CD8-positive, alpha-beta memory T cell (primary cell): ENCODE measurements around the gene DNAH8. TPM values are rescaled to one million over a fixed set of nuclear protein-coding genes. Genes with fewer than 3 reads are reported as not detected.

Experiments used
- CTCF ChIA-PET: fragments of 350-600 bp; sonication (Branson Sonifier 250); formaldehyde crosslinking; loops from one replicate; lab custom pipeline; 2021; ENCODE audit warnings: antibody characterized with exemption; lab: Charles Lee
- POLR2A ChIA-PET: fragments of 350-600 bp; sonication (Branson Sonifier 250); formaldehyde crosslinking; loops from one replicate; lab custom pipeline; 2021; ENCODE audit warnings: antibody characterized with exemption; lab: Charles Lee
- DNase-seq, 5 donors: peaks; one replicate each; pipeline versions ENCODE4 v3.0.0 to v3.0.0-alpha.2; 2020 to 2022; ENCODE audit warnings: mixed read lengths in 1 of 5
- H3K27ac ChIP-seq: one replicate; pipeline ENCODE4 v1.7.0; 2013; ENCODE audit warnings: low read depth, mild to moderate bottlenecking, low read length, moderate library complexity
- H3K27me3 ChIP-seq: 2 replicates; pipeline ENCODE4 v1.7.0; 2013; ENCODE audit warnings: low read length, mild to moderate bottlenecking; ENCODE audit not compliant: insufficient read depth, poor library complexity, severe bottlenecking
- H3K36me3 ChIP-seq: 2 replicates; pipeline ENCODE4 v1.7.0; 2013; ENCODE audit warnings: mild to moderate bottlenecking, low read length, moderate library complexity; ENCODE audit not compliant: insufficient read depth
- H3K4me1 ChIP-seq: 2 replicates; pipeline ENCODE4 v1.7.0; 2013; ENCODE audit warnings: mild to moderate bottlenecking, low read length, moderate library complexity; ENCODE audit not compliant: insufficient read depth
- H3K4me3 ChIP-seq: 2 replicates; pipeline ENCODE4 v1.7.0; 2013; ENCODE audit warnings: mild to moderate bottlenecking, low read length
- H3K9me3 ChIP-seq: 2 replicates; pipeline ENCODE4 v1.7.0; 2013; ENCODE audit warnings: mild to moderate bottlenecking, low read length
- H3K27ac Mint-ChIP-seq, 8 donors: one replicate each; pipeline ENCODE4 v1.8.0; 2020 to 2021; ENCODE audit warnings: mixed read lengths in 8 of 8, mild to moderate bottlenecking in 6 of 8, inconsistent platforms in 3 of 8, moderate library complexity in 3 of 8
- H3K27me3 Mint-ChIP-seq, 2 donors: one replicate each; pipeline ENCODE4 v1.8.0; 2020 to 2021; ENCODE audit warnings: mixed read lengths in 2 of 2, mild to moderate bottlenecking in 1 of 2, moderate library complexity in 1 of 2
- H3K36me3 Mint-ChIP-seq, 3 donors: one replicate each; pipeline ENCODE4 v1.8.0; 2020 to 2021; ENCODE audit warnings: mixed read lengths in 3 of 3, inconsistent platforms in 1 of 3, mild to moderate bottlenecking in 1 of 3
- H3K4me1 Mint-ChIP-seq, 3 donors: one replicate each; pipeline ENCODE4 v1.8.0; 2020 to 2021; ENCODE audit warnings: mixed read lengths in 3 of 3, inconsistent platforms in 1 of 3, mild to moderate bottlenecking in 1 of 3
- H3K4me3 Mint-ChIP-seq, 7 donors: one replicate each; pipeline ENCODE4 v1.8.0; 2020 to 2021; ENCODE audit warnings: mixed read lengths in 7 of 7, mild to moderate bottlenecking in 6 of 7, moderate library complexity in 4 of 7, inconsistent platforms in 2 of 7
- H3K9me3 Mint-ChIP-seq, 5 donors: one replicate each; pipeline ENCODE4 v1.8.0; 2020 to 2022; ENCODE audit warnings: mixed read lengths in 5 of 5, mild to moderate bottlenecking in 3 of 5, moderate library complexity in 2 of 5, inconsistent platforms in 1 of 5
- polyA plus RNA-seq: library from polyadenylated mRNA; unstranded; fragments of 300-500 nt; fragmentation: Illumina TruSeq; gene quantifications from one replicate; pipeline ENCODE4 v1.2.3, GENCODE V29; 2021
- total RNA-seq, 2 experiments: library from RNA; stranded (reverse); gene quantifications; one replicate each; pipeline ENCODE4 v1.2.3, GENCODE V29; 2021

DNAH8 gene
- total and polyA plus RNA-seq, 3 experiments from 2014 or later = 0.11 to 0.20 TPM; not detected in 1

GRCh38 chr6:38776515-38776914 lies 61.4 kb downstream of the DNAH8 start:
- H3K36me3 Mint-ChIP-seq = no peaks in the 10 kb centered on the region
- H3K4me3 ChIP-seq = no peak overlapping the region
- no peak overlapping the region for H3K27ac ChIP-seq
- DNase-seq = no peak
- no peaks in the 10 kb centered on the region for H3K4me1 ChIP-seq
- no peaks in the 10 kb centered on the region for H3K9me3 Mint-ChIP-seq
- no peak overlapping the region for H3K4me3 Mint-ChIP-seq
- ChIA-PET POLR2A (no interaction called here), CTCF (no interaction called here)
- H3K27ac Mint-ChIP-seq = no peak overlapping the region
- H3K4me1 Mint-ChIP-seq = no peaks in the 10 kb centered on the region
- H3K27me3 ChIP-seq = no peaks in the 10 kb centered on the region
- peaks cover 7 to 38% of the 10 kb centered on the region in 2 donors for H3K27me3 Mint-ChIP-seq
- no peaks in the 10 kb centered on the region for H3K9me3 ChIP-seq
- H3K36me3 ChIP-seq = no peaks in the 10 kb centered on the region

GRCh38 chr6:38779310-38780062 lies 64.4 kb downstream of the DNAH8 start:
- ChIA-PET CTCF (no interaction called here), POLR2A (no interaction called here)
- Histone ChIP-seq H3K4me3 (no peak overlapping the region), H3K9me3 (no peaks in the 10 kb centered on the region), H3K4me1 (no peaks in the 10 kb centered on the region), H3K27ac (no peak overlapping the region), H3K36me3 (no peaks in the 10 kb centered on the region), H3K27me3 (no peaks in the 10 kb centered on the region)
- no peak overlapping the region for H3K27ac Mint-ChIP-seq
- no peak for DNase-seq
- no peaks in the 10 kb centered on the region for H3K9me3 Mint-ChIP-seq
- no peak overlapping the region for H3K4me3 Mint-ChIP-seq
- no peaks in the 10 kb centered on the region for H3K36me3 Mint-ChIP-seq
- peaks cover 7 to 34% of the 10 kb centered on the region in 2 donors for H3K27me3 Mint-ChIP-seq
- H3K4me1 Mint-ChIP-seq = no peaks in the 10 kb centered on the region

GRCh38 chr6:38782616-38783015 lies 67.5 kb downstream of the DNAH8 start:
- peaks cover 4 to 31% of the 10 kb centered on the region in 2 donors for H3K27me3 Mint-ChIP-seq
- CTCF ChIA-PET = no interaction called here
- H3K27me3 ChIP-seq = no peaks in the 10 kb centered on the region
- H3K27ac ChIP-seq = no peak overlapping the region
- POLR2A ChIA-PET = no interaction called here
- H3K36me3 Mint-ChIP-seq = no peaks in the 10 kb centered on the region
- no peaks in the 10 kb centered on the region for H3K9me3 ChIP-seq
- H3K36me3 ChIP-seq = no peaks in the 10 kb centered on the region
- DNase-seq = no peak
- H3K4me1 Mint-ChIP-seq = no peaks in the 10 kb centered on the region
- H3K4me3 Mint-ChIP-seq = no peak overlapping the region
- H3K27ac Mint-ChIP-seq = no peak overlapping the region
- H3K9me3 Mint-ChIP-seq = no peaks in the 10 kb centered on the region
- H3K4me3 ChIP-seq = no peak overlapping the region
- no peaks in the 10 kb centered on the region for H3K4me1 ChIP-seq

GRCh38 chr6:38783443-38784228 lies 68.5 kb downstream of the DNAH8 start:
- Histone ChIP-seq H3K4me3 (no peak overlapping the region), H3K4me1 (no peaks in the 10 kb centered on the region), H3K27ac (peak overlapping the region; percentile 35), H3K27me3 (no peaks in the 10 kb centered on the region), H3K36me3 (no peaks in the 10 kb centered on the region), H3K9me3 (no peaks in the 10 kb centered on the region)
- no peak overlapping the region for H3K27ac Mint-ChIP-seq
- no peaks in the 10 kb centered on the region for H3K9me3 Mint-ChIP-seq
- POLR2A ChIA-PET = no interaction called here
- peaks cover 4 to 34% of the 10 kb centered on the region in 2 donors for H3K27me3 Mint-ChIP-seq
- no peaks in the 10 kb centered on the region for H3K4me1 Mint-ChIP-seq
- CTCF ChIA-PET = interaction anchor here (2.0 kb wide), 1 partner anchor 10 kb away, joined by 6 read pairs; no protein-coding TSS in a partner anchor
- H3K4me3 Mint-ChIP-seq = no peak overlapping the region
- no peaks in the 10 kb centered on the region for H3K36me3 Mint-ChIP-seq
- DNase-seq = no peak

- Mint-ChIP-seq H3K36me3 (no peaks in the 10 kb centered on the region), H3K9me3 (no peaks in the 10 kb centered on the region), H3K4me1 (no peaks in the 10 kb centered on the region), H3K27ac (no peak overlapping the region), H3K27me3 (peaks cover 4 to 37% of the 10 kb centered on the region in 2 donors), H3K4me3 (no peak overlapping the region)
- no peaks in the 10 kb centered on the region for H3K27me3 ChIP-seq
- no peaks in the 10 kb centered on the region for H3K9me3 ChIP-seq
- H3K36me3 ChIP-seq = no peaks in the 10 kb centered on the region
- no peak overlapping the region for H3K4me3 ChIP-seq
- POLR2A ChIA-PET = no interaction called here
- DNase-seq = no peak
- peak overlapping the region; percentile 30 for H3K27ac ChIP-seq
- no peaks in the 10 kb centered on the region for H3K4me1 ChIP-seq
- CTCF ChIA-PET = interaction anchor here (2.0 kb wide), 1 partner anchor 11 kb away, joined by 6 read pairs; no protein-coding TSS in a partner anchor
Observed at GRCh38 chr6:38784506-38785235, 69.6 kb downstream of the DNAH8 start.

- Histone ChIP-seq H3K9me3 (no peaks in the 10 kb centered on the region), H3K36me3 (no peaks in the 10 kb centered on the region), H3K4me1 (no peaks in the 10 kb centered on the region), H3K27me3 (no peaks in the 10 kb centered on the region), H3K4me3 (no peak overlapping the region), H3K27ac (no peak overlapping the region)
- H3K36me3 Mint-ChIP-seq = no peaks in the 10 kb centered on the region
- H3K27ac Mint-ChIP-seq = no peak overlapping the region
- no peaks in the 10 kb centered on the region for H3K4me1 Mint-ChIP-seq
- CTCF ChIA-PET = no interaction called here
- DNase-seq = no peak
- no peaks in the 10 kb centered on the region for H3K9me3 Mint-ChIP-seq
- H3K27me3 Mint-ChIP-seq = peaks cover 4 to 30% of the 10 kb centered on the region in 2 donors
- POLR2A ChIA-PET = no interaction called here
- H3K4me3 Mint-ChIP-seq = no peak overlapping the region
Observed at GRCh38 chr6:38786486-38786885, 71.4 kb downstream of the DNAH8 start.

GRCh38 chr6:38789256-38789655 lies 74.1 kb downstream of the DNAH8 start:
- H3K4me3 Mint-ChIP-seq = no peak overlapping the region
- ChIA-PET CTCF (no interaction called here), POLR2A (no interaction called here)
- H3K27ac ChIP-seq = no peak overlapping the region
- peaks cover 0 to 26% of the 10 kb centered on the region in 2 donors for H3K27me3 Mint-ChIP-seq
- no peaks in the 10 kb centered on the region for H3K36me3 Mint-ChIP-seq
- no peaks in the 10 kb centered on the region for H3K4me1 ChIP-seq
- no peaks in the 10 kb centered on the region for H3K9me3 ChIP-seq
- no peak overlapping the region for H3K27ac Mint-ChIP-seq
- no peaks in the 10 kb centered on the region for H3K27me3 ChIP-seq
- H3K4me1 Mint-ChIP-seq = no peaks in the 10 kb centered on the region
- no peak for DNase-seq
- no peaks in the 10 kb centered on the region for H3K36me3 ChIP-seq
- H3K4me3 ChIP-seq = no peak overlapping the region
- H3K9me3 Mint-ChIP-seq = no peaks in the 10 kb centered on the region

- ChIA-PET CTCF (no interaction called here), POLR2A (no interaction called here)
- no peaks in the 10 kb centered on the region for H3K36me3 Mint-ChIP-seq
- H3K27ac Mint-ChIP-seq = no peak overlapping the region
- no peaks in the 10 kb centered on the region for H3K4me1 Mint-ChIP-seq
- no peaks in the 10 kb centered on the region for H3K9me3 Mint-ChIP-seq
- no peaks in the 10 kb centered on the region for H3K9me3 ChIP-seq
- no peak overlapping the region for H3K4me3 ChIP-seq
- no peaks in the 10 kb centered on the region for H3K27me3 ChIP-seq
- peaks cover 15 to 38% of the 10 kb centered on the region in 2 donors for H3K27me3 Mint-ChIP-seq
- H3K36me3 ChIP-seq = no peaks in the 10 kb centered on the region
- H3K4me3 Mint-ChIP-seq = no peak overlapping the region
- no peaks in the 10 kb centered on the region for H3K4me1 ChIP-seq
- DNase-seq = no peak
- H3K27ac ChIP-seq = no peak overlapping the region
Observed at GRCh38 chr6:38792356-38792755, 77.2 kb downstream of the DNAH8 start.
